ENCODE measurements around the gene NODAL.
A peak's percentile ranks its signal among the peaks of the same experiment; 100 is the strongest.

Gene NODAL

DNA sequence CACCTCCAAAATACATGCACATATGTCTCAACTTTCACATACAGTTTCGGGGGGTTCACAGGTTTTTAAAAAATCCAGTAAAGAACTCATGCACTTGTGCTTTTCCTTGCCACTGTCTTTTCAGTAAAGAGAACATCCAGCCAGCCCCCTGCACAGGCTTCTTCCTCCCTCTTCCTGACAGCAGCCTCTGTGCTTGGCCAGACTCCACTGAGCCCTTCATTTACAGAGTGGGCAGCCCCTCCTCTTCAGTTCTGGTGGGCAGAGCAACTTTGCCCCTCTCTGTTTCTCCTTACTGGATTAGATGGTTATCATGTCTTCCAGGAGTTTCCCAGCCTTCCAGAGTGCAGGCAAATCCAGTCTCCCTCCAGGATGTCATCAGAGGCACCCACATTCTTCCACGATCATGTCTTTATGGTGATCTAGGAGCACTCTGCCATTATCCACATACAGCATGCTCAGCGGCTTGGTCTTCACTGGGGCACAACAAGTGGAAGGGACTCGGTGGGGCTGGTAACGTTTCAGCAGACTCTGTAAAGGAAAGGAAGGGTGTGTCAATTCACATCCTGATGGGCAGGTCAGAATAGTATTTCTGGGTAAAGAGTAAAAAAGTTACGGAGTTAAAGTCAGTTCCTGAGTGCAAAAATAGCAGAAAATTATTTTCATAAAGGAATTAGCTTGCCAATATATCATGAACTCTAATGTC lies 8.8 kb downstream of the NODAL start:
- FAIRE-seq: no peak

DNA sequence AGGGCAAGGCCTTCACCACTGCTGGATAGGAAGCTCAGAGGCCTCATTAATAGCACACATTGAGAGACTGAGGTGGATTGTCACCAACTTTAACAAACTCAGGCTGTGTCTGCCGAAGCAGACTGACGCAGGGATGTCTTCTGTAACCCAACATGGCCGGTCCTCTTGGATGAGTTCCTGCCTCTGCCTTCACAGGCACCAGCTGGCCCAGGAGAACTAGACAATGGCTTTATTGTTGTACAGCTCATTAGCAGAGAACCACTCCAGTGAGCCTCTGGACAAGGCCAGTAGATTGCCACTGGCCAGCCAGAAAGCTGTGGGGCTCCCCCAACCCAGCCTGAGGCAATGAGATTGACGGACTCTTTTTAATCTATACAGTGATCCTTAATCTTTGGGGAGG lies 9.4 kb downstream of the NODAL start:
- FAIRE-seq: no peak

DNA sequence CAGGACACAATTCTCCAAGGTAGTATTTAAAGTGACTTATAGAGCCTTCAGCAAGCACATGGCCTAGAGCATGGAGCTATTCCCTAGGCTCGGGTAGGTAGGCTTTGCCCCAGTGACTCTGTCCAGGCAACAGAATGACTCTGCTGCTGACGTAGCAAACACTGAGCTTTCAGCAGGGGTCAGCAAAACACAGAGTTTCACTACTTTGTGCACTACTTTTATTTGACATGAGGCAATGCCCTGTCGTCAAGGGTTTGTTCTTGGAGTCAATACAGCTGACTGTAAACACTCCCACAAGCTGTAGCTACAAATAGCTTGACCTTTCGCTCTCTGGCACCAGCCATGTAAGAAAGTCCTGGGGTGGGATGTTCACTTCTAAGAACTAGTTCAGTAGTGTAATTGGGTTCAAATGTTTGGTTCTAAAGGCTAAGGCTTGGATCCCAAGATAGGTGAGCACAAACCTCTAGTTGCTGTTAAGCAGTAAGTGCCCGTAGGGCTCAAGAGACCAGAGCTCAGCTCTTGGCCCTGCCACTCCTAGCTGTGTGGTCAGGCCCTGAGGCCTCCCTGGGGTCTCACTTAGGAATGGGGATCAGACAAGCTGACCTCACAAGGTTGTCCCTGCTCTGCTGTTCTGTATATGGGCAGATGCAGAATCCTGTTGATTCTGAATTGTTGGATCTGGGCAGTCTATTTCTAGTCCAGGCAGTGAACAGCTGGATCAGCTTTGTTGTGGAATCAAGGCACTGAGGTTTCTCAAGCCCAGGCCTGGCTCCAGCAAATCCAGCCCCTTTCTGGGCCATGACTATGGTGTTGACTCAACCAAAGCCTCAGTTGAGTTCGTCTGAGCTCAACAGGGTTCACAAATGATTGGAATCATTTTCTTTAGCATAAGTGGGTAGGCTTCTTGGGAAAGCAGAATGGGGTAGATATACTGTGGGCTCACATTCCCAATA lies 10.7 kb downstream of the NODAL start:
- no peak for FAIRE-seq

DNA sequence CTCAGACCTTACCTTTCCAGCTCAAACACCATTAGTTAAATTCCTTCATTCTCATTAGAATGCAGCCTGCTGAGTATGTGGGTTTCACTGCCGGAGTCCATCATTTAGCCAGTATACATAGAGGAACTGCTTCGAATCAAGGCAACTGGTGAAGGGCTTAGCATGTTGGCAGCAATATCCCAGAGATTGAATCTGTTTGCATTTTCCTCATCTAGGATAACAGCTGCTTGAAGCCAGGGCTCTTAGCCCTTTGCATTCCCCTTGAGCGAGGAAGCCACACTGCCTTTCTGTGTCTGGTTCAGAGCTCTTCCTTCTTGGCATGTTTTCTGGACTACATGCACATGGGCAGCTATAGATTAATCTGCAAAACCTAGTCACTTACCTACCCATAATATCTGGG lies 14.7 kb downstream of the NODAL start:
- no peak for FAIRE-seq

DNA sequence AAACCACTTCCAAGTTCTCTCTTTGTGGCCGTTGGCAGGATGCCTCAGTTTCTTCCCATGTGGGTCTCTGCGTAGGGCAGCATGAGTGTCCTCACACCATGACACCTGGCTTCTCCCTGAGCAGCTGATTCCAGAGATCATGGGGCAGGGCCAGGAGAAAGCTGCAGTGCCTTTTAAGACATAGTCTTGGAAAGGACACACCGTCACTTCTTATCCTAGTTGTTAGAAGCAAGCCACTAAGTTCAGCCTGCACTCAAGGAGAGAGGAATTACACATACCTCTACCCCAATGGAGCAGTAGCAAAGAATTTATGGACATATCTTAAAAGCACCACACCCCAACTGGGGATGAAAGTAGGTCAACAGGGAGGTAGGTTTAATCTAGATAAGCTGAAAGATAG lies 16.4 kb downstream of the NODAL start:
- FAIRE-seq: no peak

DNA sequence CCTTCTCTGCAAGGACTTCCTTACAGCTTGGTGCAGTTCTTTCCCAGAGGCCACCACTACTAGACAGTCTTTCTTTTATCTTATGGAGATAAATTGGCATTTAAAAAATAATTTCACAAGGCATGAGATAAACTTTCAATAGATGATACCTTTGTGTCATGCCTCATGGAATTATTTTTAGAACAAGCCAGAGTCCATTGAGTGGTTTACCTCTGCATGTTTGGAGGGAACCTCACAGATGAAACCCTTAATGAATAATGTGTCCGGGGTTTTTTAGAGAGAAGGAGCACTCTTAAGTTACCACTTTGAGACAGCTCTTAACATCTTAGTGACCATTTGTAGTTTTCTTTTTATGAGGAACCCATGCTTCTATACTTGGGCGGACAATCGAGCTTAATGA lies 17.2 kb downstream of the NODAL start:
- FAIRE-seq: no peak

DNA sequence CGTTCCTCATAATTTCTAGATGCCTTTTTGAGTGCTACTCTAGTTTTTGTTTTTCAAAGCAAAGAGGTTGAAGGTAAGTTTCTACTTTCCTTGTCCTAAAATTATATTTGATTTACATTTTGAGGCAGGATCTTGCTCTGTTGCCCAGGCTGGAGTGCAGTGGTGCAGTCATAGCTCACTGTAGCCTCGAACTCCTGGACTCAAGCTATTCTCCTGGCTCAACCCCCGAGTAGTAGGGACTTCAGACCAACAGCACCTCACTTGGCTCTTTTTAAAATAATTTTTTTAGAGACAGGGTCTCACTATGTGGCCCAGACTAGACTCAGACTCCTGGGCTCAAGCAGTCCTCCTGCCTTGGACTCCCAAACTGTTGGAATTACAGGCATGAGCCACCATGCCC lies 22.8 kb downstream of the NODAL start:
- no peak for FAIRE-seq

DNA sequence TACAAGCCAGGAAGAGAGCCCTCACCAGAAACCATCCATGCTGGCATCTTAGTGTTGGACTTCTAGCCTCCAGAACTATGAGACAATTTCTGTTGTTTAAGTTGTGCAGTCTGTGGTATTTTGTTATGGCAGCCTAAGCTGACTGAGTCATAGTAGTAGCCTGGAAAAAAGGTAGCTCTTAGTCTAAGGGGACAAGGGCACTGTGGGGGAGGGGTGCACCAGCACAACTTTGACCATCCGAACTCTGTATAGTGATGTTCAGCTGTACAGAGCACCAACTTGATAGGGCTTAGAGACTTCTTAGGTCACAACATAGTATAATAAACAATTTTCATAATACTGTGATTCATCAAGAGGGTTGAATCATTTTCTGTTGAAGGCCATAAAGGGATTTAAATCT lies 23.3 kb downstream of the NODAL start:
- no peak for FAIRE-seq

DNA sequence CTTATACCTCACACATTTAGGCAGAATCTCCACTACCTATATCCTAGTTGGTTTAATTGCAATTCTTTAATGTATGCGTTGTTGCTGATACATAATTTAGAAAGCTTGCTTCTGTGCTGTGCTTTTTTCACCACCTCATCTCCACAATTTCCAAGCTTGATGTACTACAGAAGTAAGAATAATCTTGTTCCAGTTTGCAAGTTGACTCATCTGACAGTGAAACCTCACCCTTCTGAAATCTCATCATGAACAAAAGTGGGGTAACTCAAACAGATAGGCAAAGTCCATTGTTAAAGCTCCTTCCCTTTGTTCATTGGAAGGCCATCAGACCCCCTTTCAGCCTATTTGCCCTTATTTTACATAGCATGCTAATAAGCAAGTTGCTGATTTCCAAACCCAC lies 23.9 kb downstream of the NODAL start:
- no peak for FAIRE-seq

DNA sequence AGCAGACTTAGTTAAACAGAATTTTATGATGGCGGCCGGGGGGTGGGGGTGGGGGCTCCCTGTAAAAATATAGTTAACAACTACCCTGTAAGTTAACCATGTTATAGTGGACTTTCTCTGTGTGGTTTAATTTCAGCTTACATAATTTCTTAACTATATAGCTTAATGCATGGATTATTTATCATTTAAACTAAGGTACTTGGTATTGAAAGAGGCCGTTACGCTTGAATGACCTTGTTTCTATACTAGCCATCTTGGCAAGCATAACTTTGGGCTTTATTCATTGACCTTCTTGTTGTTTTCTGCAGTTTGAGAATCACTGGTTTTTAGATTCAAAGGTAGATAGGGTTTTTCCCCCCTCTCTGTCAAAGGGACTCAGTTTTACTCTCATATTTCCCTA lies 29.1 kb downstream of the NODAL start:
- FAIRE-seq: no peak

DNA sequence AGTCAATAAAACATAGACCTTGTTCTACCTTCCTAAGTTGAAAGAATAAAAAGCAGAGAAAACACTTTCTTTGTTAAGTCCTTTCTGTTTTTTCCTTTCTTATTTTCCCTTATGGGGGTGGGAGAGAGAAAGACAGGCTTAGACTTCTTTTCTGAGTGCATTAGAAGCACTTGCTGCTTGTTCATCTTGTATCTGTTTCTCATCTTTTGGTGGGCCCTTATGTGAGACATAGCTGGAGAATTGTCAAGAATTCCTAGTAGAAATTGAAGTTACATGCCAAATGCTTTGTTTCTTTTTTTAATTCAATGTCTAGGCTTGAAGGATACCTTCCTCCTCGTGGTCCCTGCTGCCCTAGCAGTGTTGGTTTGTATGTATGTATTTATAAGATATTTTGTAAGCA lies 30.9 kb downstream of the NODAL start:
- FAIRE-seq: no peak

DNA sequence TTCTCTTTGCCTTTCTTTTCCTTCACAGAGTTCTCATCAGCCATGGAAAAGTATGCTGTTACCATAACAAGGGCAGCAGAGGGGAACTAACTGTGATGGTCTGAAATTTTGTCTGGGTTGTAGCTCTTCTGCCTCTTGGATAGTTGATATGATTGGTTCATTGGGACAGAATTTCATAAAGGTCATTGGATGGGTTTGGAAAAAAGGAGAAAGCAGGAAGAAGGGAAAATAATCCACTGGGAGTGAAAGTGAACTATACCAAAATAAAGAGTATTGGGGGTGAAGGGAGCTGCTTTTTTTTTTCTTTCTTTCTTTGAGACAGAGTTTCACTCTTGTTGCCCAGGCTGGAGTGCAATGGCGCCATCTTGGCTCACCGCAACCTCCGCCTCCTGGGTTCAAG lies 31.7 kb downstream of the NODAL start:
- no peak for FAIRE-seq

DNA sequence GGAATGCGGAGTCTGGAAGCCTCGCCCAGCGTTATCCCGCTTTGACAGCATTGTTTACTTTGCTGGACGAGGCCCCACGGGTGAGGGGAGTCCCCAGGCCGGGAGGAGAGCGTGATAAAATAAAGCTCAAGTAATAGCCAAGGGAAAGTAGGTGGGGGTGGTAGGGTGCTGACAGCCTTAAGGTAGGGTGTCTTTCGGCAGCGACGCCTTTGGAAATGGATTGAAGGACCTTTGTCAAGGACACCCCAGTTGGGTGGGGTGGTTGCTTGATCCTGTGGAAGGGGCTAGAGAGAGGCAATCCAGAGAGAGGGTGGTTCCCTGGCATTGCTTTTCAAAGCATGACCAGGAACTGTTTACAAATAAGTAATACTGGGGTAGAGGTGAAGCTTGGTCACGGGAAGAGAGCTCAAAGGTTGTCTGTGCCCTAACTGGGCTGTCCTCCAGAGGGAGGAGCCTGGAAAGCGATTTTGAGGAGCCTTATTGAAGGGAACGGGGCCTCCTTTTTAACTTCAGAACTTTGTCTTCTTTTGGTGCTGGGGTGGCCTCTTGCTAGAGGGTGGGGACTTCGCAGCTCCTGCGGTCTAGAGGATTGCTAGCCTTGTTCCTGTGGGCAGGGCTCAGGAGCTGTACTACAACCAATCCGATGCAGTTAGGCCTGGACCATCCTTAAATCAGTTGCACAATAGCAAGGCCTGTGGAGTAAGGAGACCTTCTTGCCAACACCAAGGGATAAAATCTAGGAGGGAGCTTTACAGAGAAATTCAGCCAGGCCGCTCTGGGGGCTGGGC lies 36.2 kb downstream of the NODAL start:
- peak; percentile 8 for FAIRE-seq

DNA sequence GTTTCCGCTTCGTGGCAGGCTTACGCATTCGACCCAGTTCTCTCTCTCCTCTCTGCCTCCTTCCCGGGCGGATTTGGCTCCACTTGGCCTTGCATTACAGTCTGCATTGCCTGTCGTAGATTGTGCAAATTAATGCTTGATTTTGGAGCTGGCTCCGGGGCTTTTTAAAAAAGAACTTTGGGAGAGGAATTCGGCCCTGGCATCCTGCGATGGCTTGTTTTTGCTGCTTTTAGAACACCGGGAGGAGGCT lies 36.8 kb downstream of the NODAL start:
- FAIRE-seq: no peak

DNA sequence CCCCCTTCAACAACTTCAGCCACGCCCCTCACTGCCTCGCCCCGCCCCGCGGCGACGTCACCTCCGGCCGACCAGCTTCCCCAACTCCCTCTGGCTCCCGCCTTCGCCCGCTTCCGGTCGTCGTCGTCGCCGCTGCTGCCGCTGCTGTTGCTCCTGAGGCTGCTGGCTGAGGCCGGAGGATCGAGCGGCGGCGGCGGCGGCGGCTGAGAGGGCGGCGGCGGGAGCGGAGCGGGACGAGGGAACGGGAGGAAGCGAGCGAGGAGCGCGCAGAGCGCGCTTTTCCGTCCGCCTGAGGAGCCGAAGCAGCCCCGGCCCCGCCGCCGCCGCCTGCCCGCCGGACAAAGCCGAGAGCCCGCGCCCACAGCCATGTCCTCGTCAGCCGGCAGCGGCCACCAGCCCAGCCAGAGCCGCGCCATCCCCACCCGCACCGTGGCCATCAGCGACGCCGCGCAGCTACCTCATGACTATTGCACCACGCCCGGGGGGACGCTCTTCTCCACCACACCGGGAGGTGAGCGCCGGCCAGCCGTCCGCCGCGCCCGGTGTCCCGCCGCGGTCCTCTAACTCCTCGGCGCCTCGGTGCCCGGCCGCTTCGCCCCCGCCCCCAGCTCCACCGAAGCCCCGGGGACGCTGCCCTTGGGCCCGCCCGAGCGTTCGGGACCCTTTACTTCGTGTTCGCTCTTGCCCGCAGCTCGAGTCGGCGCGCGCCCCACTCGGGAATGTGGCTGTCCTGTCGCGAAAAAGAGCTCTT lies 37.3 kb downstream of the NODAL start, which contains the start of gene EIF4EBP2:
Gene EIF4EBP2 (plus strand): TSS at position 110 of the 751 bp plus-strand sequence. CDS start 257 bp downstream, at position 367.
- FAIRE-seq: no peak

DNA sequence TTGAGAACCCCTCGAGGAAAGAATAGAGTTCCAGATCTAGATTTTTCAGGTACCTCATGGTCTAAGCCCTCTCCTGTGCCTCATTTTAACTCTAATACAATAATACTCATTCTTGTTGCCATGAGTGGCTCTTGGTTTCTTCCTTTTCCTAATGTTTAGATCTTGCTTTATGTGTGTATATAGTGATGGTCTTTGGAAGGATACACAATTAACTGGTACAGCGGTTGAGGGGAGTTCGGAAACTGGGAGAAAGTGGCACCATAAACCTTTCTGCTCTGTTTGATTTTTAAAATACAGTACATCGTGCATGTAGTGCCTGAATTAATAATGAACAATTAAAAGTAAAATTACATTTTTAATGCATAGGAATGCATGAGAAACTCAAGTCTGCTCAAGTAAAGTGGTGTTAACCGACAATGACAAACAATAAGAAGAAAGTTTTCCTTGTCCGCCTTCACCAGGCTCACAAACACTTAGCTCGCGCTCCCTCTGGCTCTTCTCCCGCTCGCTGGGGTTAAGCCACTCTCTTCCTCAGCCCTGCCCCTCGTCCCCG lies 37.9 kb downstream of the NODAL start:
- FAIRE-seq: no peak

DNA sequence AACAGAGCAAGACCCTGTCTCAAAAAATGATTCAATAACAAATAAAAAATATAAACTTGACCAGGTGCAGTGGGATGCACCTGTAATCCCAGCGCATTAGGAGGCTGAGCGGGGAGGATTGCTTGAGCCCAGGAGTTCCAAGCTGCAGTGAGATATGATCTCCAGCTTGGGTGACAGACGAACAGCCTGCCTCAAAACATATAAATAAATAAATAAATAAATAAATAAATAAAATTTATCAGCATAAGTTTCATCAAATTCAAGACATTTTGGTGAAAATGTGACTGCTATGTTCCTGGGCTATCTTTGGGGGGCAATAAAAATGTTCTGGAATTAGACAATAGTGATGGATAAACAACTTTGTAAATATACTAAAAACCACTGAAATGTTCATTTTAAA lies 42.3 kb downstream of the NODAL start:
- no peak for FAIRE-seq

DNA sequence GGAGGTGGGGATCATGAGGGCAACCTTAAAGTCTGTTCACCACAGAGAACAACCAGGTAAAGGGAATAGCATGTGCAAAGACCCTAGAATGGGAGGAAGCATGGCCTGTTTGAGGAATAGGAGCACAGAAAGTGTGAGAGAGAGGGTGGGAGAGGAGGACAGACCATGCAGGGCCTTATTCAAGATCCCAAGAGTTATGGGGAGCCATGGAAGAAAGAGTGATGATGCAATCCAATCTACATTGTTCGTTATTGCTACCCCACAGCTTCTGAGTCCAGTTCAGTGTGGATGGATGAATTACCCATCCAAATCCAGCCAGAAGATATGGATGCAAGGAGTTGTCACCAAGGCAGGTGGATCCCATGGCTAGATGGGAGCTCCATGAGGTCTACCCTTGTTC lies 45.3 kb downstream of the NODAL start:
- no peak for FAIRE-seq

DNA sequence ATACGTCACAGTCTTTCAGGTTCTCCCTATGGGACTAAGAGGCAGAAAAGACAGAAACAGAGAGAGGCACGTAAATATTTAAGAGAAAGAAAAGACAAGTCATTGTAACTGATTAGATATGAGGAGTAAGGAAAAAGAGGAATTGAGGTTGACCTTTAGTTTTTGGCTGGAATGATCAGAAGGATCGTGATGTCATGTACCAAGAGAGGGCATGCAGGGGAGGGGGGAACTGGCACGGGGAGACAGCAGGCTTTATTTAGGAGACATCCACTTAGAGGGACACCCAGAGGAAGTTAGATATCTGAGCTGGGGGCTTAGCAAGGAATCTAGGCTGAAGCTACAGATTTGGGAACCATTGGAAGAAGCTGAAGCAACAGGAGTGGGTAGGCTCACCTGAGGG lies 49.8 kb downstream of the NODAL start:
- FAIRE-seq: no peak

All from endometrium (tissue), 2 donors.